T-cell (primary cell): Measurements from ENCODE around the gene GPX6. TPM values are rescaled to one million over a fixed set of nuclear protein-coding genes. Genes with fewer than 3 reads are reported as not detected.
A peak's percentile ranks its signal among the peaks of the same experiment; 100 is the strongest.

Source experiments
- ATAC-seq, 4 experiments: fragments of 200-7000 bp in 3 of 4; fragments of 150-1000 bp in 1 of 4; cut with Tn5 transposase; replicated peaks in 1 of 4; 1 replicate in 3 of 4; 2 replicates in 1 of 4; pipeline ENCODE4 v1.10.0; 2021; ENCODE audit warnings: moderate library complexity in 3 of 4, mild to moderate bottlenecking in 2 of 4, moderate number of reproducible peaks in 1 of 4
- CTCF ChIA-PET, 2 donors: fragments of 300-600 bp; sonication (Branson Sonifier 250); formaldehyde crosslinking; loops; one replicate each; lab custom pipeline; 2022; ENCODE audit warnings: antibody characterized with exemption in 2 of 2; lab: Charles Lee
- POLR2A ChIA-PET, 2 donors: fragments of 300-600 bp; sonication (Branson Sonifier 250); formaldehyde crosslinking; loops; one replicate each; lab custom pipeline; 2022; ENCODE audit warnings: antibody characterized with exemption in 2 of 2; lab: Charles Lee
- DNase-seq, 35 experiments: peaks; one replicate each; pipeline versions ENCODE4 v3.0.0 to v3.0.0-alpha.2; 2013 to 2023
- H3K27ac ChIP-seq: one replicate; pipeline ENCODE4 v1.5.1; 2013; ENCODE audit warnings: low read length
- H3K27me3 ChIP-seq, 2 experiments: replicated peaks in 1 of 2; 1 replicate in 1 of 2; 2 replicates in 1 of 2; pipeline versions ENCODE4 v1.6.1 to v1.7.0; 2013; ENCODE audit warnings: low read length in 1 of 2, mixed read lengths in 1 of 2; ENCODE audit not compliant: control insufficient read depth in 2 of 2, insufficient read depth in 2 of 2; ENCODE audit errors: extremely low read depth in 1 of 2
- H3K36me3 ChIP-seq, 2 donors: 1 replicate in 1 of 2; 2 replicates in 1 of 2; pipeline versions ENCODE4 v1.6.1 to v1.7.0; 2013; ENCODE audit warnings: low read length in 1 of 2; ENCODE audit not compliant: control insufficient read depth in 2 of 2, insufficient read depth in 1 of 2; ENCODE audit errors: extremely low read depth in 1 of 2
- H3K4me1 ChIP-seq, 2 experiments: 1 replicate in 1 of 2; 2 replicates in 1 of 2; pipeline versions ENCODE4 v1.6.1 to v1.7.0; 2013; ENCODE audit warnings: low read length in 2 of 2, mixed read lengths in 1 of 2; ENCODE audit not compliant: insufficient read depth in 2 of 2, control insufficient read depth in 1 of 2; ENCODE audit errors: extremely low read depth in 1 of 2
- H3K4me3 ChIP-seq, 2 donors: 1 replicate in 1 of 2; 2 replicates in 1 of 2; pipeline versions ENCODE4 v1.5.1 to v1.7.0; 2013; ENCODE audit warnings: mild to moderate bottlenecking in 2 of 2, low read length in 1 of 2, moderate library complexity in 1 of 2; ENCODE audit not compliant: control insufficient read depth in 1 of 2; ENCODE audit errors: extremely low read depth in 1 of 2
- H3K9me3 ChIP-seq: 2 replicates; pipeline ENCODE4 v1.7.0; 2013
- H3K27ac Mint-ChIP-seq, 2 donors: one replicate each; pipeline ENCODE4 v1.8.0; 2020 to 2021; ENCODE audit warnings: mild to moderate bottlenecking in 2 of 2, mixed read lengths in 2 of 2
- H3K27me3 Mint-ChIP-seq, 2 donors: one replicate each; pipeline ENCODE4 v1.8.0; 2021 to 2022; ENCODE audit warnings: mixed read lengths in 2 of 2
- H3K36me3 Mint-ChIP-seq: one replicate; pipeline ENCODE4 v1.8.0; 2021; ENCODE audit warnings: mixed read lengths
- H3K4me1 Mint-ChIP-seq, 3 donors: one replicate each; pipeline ENCODE4 v1.8.0; 2020 to 2022; ENCODE audit warnings: mixed read lengths in 3 of 3, mild to moderate bottlenecking in 1 of 3
- H3K4me3 Mint-ChIP-seq, 3 donors: one replicate each; pipeline ENCODE4 v1.8.0; 2020 to 2022; ENCODE audit warnings: mild to moderate bottlenecking in 3 of 3, mixed read lengths in 3 of 3, moderate library complexity in 3 of 3
- H3K9me3 Mint-ChIP-seq, 3 donors: one replicate each; pipeline ENCODE4 v1.8.0; 2020 to 2022; ENCODE audit warnings: mixed read lengths in 3 of 3
- WGBS: methylation state at CpG from one replicate; pipeline ENCODE4 v1.1.5; 2013; ENCODE audit warnings: missing lambda C conversion rate; ENCODE audit not compliant: insufficient coverage; 5-methylcytosine and 5-hydroxymethylcytosine counted together
- total RNA-seq, 35 experiments: library from RNA in 6 of 35; stranded (reverse) in 6 of 35; fragments of 120-200 nt in 1 of 35; gene quantifications; one replicate each; pipeline versions ENCODE4 v1.2.1 to v1.2.4 and lab custom pipeline; 2013 to 2026

Gene GPX6
- total RNA-seq, 5 donors from 2014 or later (not counting 1 experiment from before 2014, with no cell fraction given), result not detected

DNA sequence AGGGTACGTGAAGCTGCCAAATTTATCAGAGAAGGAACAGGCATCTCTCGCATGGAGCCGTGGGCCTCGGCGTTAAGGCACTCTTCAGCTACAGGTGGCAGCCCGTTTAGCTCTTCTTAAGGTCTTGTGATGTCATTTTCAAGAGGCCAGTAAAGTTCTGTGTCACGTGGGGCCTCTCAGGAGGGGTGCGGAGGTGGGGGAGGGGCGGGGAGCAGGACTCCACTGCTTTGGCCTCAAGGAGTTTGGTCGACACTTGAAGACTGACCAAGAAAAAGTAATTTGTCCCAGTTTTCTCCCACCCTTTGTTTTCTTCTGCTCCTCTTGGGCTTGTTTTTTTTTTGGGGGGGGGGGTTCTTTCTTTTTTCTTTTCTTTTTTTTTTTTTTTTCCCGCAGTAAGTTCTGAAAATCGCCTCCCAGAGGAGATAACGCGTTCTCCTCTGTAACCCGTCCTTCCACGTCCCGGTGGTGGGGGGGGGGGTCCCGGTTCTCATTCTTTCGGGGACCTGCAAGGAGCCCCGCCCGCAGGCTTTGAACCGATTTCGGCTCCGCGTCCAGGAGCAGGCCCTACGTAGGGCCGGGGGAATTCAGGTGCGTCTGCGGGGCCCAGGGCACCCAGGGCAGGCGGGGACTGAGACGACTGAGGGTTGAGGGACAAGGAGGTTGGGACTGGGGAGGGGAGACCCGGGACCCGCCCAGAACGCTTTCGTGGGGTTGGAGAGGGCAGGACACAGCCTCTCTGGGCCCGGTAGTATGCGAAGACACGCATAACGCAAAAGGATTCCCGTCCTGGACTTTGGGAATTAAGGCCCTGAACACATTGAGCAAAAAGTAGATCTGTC, 26.0 kb downstream of the GPX6 start:
- POLR2A ChIA-PET, result interaction anchor here in 1 of 2 donors (0.6 kb wide), 1 partner anchor 862 kb away, joined by 3 read pairs; no protein-coding TSS in a partner anchor
- H3K36me3 Mint-ChIP-seq, result no peaks in the 10 kb centered on the region
- CTCF ChIA-PET, result interaction anchor here in 1 of 2 donors (0.6 to 1.3 kb wide), 3 partner anchors 53 to 737 kb away, joined by 4 to 5 read pairs (median 5); no protein-coding TSS in a partner anchor
- DNase-seq (peak in 27 of 35 experiments; percentile 2 to 55 (median 18)), ATAC-seq (peak; percentile 60 to 77 (median 70))
- H3K4me3 ChIP-seq, result peak overlapping the region; percentile 30 to 59
- peaks cover 8 to 38% of the 10 kb centered on the region in 2 experiments for H3K27me3 ChIP-seq
- H3K9me3 ChIP-seq, result no peaks in the 10 kb centered on the region
- peaks cover 4 to 17% of the 10 kb centered on the region in 2 experiments for H3K4me1 ChIP-seq
- peaks cover 40 to 68% of the 10 kb centered on the region in 2 donors for H3K27me3 Mint-ChIP-seq
- H3K4me1 Mint-ChIP-seq, result peaks cover 19 to 26% (median 19%) of the 10 kb centered on the region in 3 donors
- peak overlapping the region; percentile 69 to 79 (median 70) for H3K4me3 Mint-ChIP-seq
- no peaks in the 10 kb centered on the region for H3K9me3 Mint-ChIP-seq
- H3K27ac ChIP-seq, result peak overlapping the region; percentile 34
- H3K27ac Mint-ChIP-seq, result peak overlapping the region; percentile 36 to 63
- H3K36me3 ChIP-seq, result no peaks in the 10 kb centered on the region
- 15% methylated on average over 25 of the region's 40 CpGs for WGBS

DNA sequence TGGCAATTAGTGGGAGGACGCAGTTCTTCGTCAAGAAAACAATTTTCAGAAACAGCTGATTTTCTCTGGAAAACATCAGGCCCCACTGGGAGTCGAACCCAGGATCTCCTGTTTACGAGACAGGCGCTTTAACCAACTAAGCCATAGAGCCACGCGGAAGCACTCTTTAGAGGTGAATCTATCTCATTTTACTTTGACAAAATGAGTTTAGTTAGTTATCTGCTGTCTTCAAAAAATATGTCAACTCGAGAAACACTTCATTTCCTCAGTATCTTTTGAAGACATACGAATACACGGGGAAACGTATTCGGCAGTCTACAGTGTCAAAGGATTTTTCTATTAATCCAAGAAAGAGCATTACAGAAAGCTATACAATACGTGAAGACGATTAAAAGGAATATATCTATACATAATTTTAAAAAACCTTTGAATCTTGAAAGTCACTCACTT, 26.7 kb downstream of the GPX6 start:
- Mint-ChIP-seq H3K9me3 (no peaks in the 10 kb centered on the region), H3K4me1 (peaks cover 19 to 26% (median 19%) of the 10 kb centered on the region in 3 donors), H3K27ac (peak overlapping the region in 1 of 2 donors; percentile 63), H3K27me3 (peaks cover 35 to 70% of the 10 kb centered on the region in 2 donors), H3K36me3 (no peaks in the 10 kb centered on the region), H3K4me3 (peak overlapping the region; percentile 63 to 79 (median 70))
- ChIA-PET POLR2A (interaction anchor here in 1 of 2 donors (0.6 kb wide), 1 partner anchor 861 kb away, joined by 3 read pairs; no protein-coding TSS in a partner anchor), CTCF (interaction anchor here in 1 of 2 donors (0.6 to 1.3 kb wide), 4 partner anchors 53 to 736 kb away, joined by 3 to 5 read pairs (median 4); no protein-coding TSS in a partner anchor)
- H3K27ac ChIP-seq, result peak overlapping the region; percentile 34
- H3K36me3 ChIP-seq, result no peaks in the 10 kb centered on the region
- peak in 3 of 35 experiments; percentile 2 to 44 (median 20) for DNase-seq
- H3K4me1 ChIP-seq, result peaks cover 4 to 17% of the 10 kb centered on the region in 2 experiments
- peak overlapping the region in 1 of 2 donors; percentile 30 for H3K4me3 ChIP-seq
- peak in 2 of 4 experiments; percentile 27 to 44 for ATAC-seq
- WGBS, result 10% methylated on average over 2 of the region's 14 CpGs
- no peaks in the 10 kb centered on the region for H3K9me3 ChIP-seq
- peaks cover 8 to 38% of the 10 kb centered on the region in 2 experiments for H3K27me3 ChIP-seq

DNA sequence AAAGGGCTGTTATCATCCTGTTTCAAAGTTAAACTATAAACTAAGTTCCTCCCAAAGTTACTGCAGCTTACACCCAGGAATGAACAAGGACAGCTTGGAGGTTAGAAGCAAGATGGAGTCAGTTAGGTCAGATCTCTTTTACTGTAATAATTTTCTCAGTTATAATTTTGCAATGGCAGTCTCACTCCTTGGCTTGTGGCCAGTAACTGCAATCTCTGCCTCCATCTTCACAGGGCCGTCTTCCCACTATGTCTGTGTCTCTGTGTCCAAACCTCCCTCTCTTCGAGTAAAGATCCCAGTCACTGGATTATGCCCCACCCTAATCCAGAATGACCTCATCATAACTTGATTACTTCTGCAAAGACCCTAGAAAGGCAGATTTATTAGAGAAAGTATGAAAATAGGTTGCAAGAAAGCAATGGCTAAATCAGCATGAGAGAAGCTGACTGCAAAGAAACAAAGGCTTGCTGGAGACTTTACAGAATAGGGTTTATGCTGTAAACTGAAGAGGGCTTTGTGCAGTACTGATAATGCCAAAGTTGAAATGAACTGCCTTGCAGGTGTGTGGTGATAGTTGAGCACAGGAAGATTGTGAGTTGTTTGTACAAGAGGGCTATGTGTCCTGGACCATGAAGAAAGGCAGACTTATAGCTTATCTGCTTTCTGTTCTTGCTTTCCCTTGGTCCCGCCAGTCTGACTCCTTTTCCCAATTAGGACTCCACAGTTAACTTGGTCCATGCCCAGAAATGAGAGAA, 28.4 kb downstream of the GPX6 start:
- no peak overlapping the region for H3K4me3 Mint-ChIP-seq
- H3K4me3 ChIP-seq, result no peak overlapping the region
- peaks cover 39 to 69% of the 10 kb centered on the region in 2 donors for H3K27me3 Mint-ChIP-seq
- ChIA-PET CTCF (no interaction called here), POLR2A (no interaction called here)
- H3K9me3 Mint-ChIP-seq, result no peaks in the 10 kb centered on the region
- no peaks in the 10 kb centered on the region for H3K9me3 ChIP-seq
- no CpG with 5 or more reads among the region's 3 CpGs for WGBS
- peaks cover 19 to 26% (median 19%) of the 10 kb centered on the region in 3 donors for H3K4me1 Mint-ChIP-seq
- H3K27ac Mint-ChIP-seq, result no peak overlapping the region
- H3K27ac ChIP-seq, result no peak overlapping the region
- no peak for ATAC-seq
- peaks cover 12 to 41% of the 10 kb centered on the region in 2 experiments for H3K27me3 ChIP-seq
- H3K36me3 Mint-ChIP-seq, result no peaks in the 10 kb centered on the region
- H3K4me1 ChIP-seq, result peaks cover 4 to 17% of the 10 kb centered on the region in 2 experiments
- DNase-seq, result no peak
- H3K36me3 ChIP-seq, result no peaks in the 10 kb centered on the region

DNA sequence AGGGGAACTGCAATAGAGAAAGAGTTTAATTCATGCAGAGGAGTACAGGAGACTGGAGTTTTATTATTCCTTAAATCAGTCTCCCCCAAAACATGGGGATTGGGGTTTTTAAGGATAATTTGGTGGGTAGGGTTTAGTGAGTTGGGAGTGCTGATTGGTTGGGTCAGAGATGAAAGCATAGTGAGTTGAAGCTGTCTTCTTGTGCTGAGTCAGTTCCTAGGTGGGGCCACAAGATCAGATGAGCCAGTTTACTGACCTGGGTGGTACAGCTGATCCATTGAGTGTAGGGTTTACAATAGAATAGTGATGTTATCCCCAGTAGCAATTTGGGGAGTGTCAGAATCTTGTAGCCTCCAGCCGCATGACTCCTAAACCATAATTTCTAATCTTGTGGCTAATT, 29.1 kb downstream of the GPX6 start:
- CTCF ChIA-PET, result no interaction called here
- Histone ChIP-seq H3K4me1 (peaks cover 4 to 17% of the 10 kb centered on the region in 2 experiments), H3K36me3 (no peaks in the 10 kb centered on the region), H3K27ac (no peak overlapping the region), H3K9me3 (no peaks in the 10 kb centered on the region), H3K27me3 (peaks cover 12 to 43% of the 10 kb centered on the region in 2 experiments), H3K4me3 (no peak overlapping the region)
- DNase-seq (no peak), ATAC-seq (no peak)
- H3K4me1 Mint-ChIP-seq, result peaks cover 19 to 21% (median 19%) of the 10 kb centered on the region in 3 donors
- no peak overlapping the region for H3K27ac Mint-ChIP-seq
- no peaks in the 10 kb centered on the region for H3K9me3 Mint-ChIP-seq
- H3K36me3 Mint-ChIP-seq, result no peaks in the 10 kb centered on the region
- peaks cover 39 to 69% of the 10 kb centered on the region in 2 donors for H3K27me3 Mint-ChIP-seq
- no peak overlapping the region for H3K4me3 Mint-ChIP-seq
- POLR2A ChIA-PET, result no interaction called here
- WGBS, result no CpG with 5 or more reads among the region's 1 CpG

DNA sequence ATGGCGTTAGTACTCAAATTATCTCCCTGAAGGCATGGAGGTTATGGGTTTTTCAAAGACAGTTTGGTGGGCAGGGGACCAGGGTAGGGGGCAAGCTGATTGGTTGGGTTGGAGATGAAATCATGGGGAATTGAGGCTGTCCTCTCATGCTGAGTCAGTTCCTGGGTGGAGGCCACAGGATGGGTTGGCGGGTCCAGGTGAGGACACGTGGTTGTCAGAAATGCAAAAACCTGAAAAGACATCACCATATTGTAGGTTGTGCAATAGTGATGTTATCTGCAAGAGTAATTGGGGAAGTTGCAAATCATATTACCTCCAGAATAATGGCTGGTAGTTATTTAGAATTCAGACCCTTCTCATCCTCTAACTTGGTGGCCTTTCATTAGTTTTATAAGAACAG, 30.1 kb downstream of the GPX6 start:
- no peaks in the 10 kb centered on the region for H3K9me3 Mint-ChIP-seq
- Histone ChIP-seq H3K4me3 (no peak overlapping the region), H3K4me1 (peaks cover 3 to 16% of the 10 kb centered on the region in 2 experiments), H3K36me3 (no peaks in the 10 kb centered on the region), H3K27ac (no peak overlapping the region), H3K9me3 (no peaks in the 10 kb centered on the region), H3K27me3 (peaks cover 10 to 40% of the 10 kb centered on the region in 2 experiments)
- H3K36me3 Mint-ChIP-seq, result no peaks in the 10 kb centered on the region
- peaks cover 15 to 17% (median 16%) of the 10 kb centered on the region in 3 donors for H3K4me1 Mint-ChIP-seq
- WGBS, result no CpG with 5 or more reads among the region's 3 CpGs
- ChIA-PET CTCF (no interaction called here), POLR2A (no interaction called here)
- ATAC-seq (no peak), DNase-seq (no peak)
- no peak overlapping the region for H3K4me3 Mint-ChIP-seq
- H3K27me3 Mint-ChIP-seq, result peaks cover 38 to 68% of the 10 kb centered on the region in 2 donors
- H3K27ac Mint-ChIP-seq, result no peak overlapping the region
